ENCODE data around the gene CBX7. TPM values are rescaled to one million over a fixed set of nuclear protein-coding genes. Genes with fewer than 3 reads are reported as not detected.
A peak's percentile ranks its signal among the peaks of the same experiment; 100 is the strongest.

CBX7 gene
- total RNA-seq, 4 donors from 2014 or later: 38.1 to 126 (median 56.3) TPM

DNA sequence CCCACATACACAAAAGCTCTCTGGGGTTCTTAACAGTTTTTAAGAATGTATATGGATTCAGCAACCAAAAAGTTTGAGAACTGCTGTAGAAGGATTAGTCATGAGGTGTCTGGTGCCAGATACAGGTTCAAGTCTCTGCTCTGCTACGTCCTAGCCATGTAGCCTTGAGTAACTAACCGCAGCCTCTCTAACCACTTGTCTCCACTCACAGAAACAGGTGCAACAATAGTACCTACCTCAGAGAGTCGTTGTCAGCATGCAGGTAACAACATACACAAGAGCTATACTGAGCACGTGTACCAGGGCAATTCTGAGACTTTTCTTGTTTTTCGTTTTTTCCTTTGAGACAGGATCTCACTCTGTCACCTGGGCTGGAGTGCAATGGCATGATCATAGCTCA is 26.9 kb downstream of the CBX7 start:
- WGBS: 93% methylated on average over 5 of the region's 5 CpGs
- TF ChIP-seq POLR2AphosphoS5 (IDR thresholded peaks at IDR 0.05): no peak
- TF ChIP-seq POLR2A (IDR thresholded peaks at IDR 0.05): no peak
- TF ChIP-seq, protein P1, sequence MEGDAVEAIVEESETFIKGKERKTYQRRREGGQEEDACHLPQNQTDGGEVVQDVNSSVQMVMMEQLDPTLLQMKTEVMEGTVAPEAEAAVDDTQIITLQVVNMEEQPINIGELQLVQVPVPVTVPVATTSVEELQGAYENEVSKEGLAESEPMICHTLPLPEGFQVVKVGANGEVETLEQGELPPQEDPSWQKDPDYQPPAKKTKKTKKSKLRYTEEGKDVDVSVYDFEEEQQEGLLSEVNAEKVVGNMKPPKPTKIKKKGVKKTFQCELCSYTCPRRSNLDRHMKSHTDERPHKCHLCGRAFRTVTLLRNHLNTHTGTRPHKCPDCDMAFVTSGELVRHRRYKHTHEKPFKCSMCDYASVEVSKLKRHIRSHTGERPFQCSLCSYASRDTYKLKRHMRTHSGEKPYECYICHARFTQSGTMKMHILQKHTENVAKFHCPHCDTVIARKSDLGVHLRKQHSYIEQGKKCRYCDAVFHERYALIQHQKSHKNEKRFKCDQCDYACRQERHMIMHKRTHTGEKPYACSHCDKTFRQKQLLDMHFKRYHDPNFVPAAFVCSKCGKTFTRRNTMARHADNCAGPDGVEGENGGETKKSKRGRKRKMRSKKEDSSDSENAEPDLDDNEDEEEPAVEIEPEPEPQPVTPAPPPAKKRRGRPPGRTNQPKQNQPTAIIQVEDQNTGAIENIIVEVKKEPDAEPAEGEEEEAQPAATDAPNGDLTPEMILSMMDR (IDR thresholded peaks at IDR 0.05): no peak
- no peaks in the 10 kb centered on the region for H3K4me1 ChIP-seq

GRCh38 chr22:39123751-39124581 is 28.5 kb downstream of the CBX7 start:
- whole genome bisulfite sequencing: 37% methylated on average over 30 of the region's 33 CpGs
- TF ChIP-seq, protein P1 (IDR thresholded peaks at IDR 0.05): no peak
- TF ChIP-seq EP300 (IDR thresholded peaks at IDR 0.05) (no peak), POLR2AphosphoS5 (IDR thresholded peaks at IDR 0.05) (no peak)

More for the DNA sequence above, 26.9 kb downstream of the CBX7 start:
- no peaks in the 10 kb centered on the region for H3K27me3 ChIP-seq
- H3K27ac ChIP-seq: no peak overlapping the region
- DNase-seq (ENCODE audit: low spot score in 2 of 2): no peak
- H3K9me3 ChIP-seq: no peaks in the 10 kb centered on the region
- no peak overlapping the region for H3K4me3 ChIP-seq
- H3K36me3 ChIP-seq: peaks cover 8% of the 10 kb centered on the region

GRCh38 chr22:39122772-39123470 is 29.6 kb downstream of the CBX7 start:
- no peaks in the 10 kb centered on the region for H3K4me1 ChIP-seq
- H3K27me3 ChIP-seq: no peaks in the 10 kb centered on the region
- no peak overlapping the region for H3K27ac ChIP-seq
- TF ChIP-seq, protein P1 (IDR thresholded peaks at IDR 0.05): no peak
- TF ChIP-seq EP300 (IDR thresholded peaks at IDR 0.05) (no peak), POLR2AphosphoS5 (IDR thresholded peaks at IDR 0.05) (no peak), POLR2A (IDR thresholded peaks at IDR 0.05) (no peak)
- H3K9me3 ChIP-seq: no peaks in the 10 kb centered on the region
- no peak for DNase-seq (ENCODE audit: low spot score in 2 of 2)
- no peaks in the 10 kb centered on the region for H3K36me3 ChIP-seq
- 94% methylated on average over 17 of the region's 17 CpGs for WGBS
- H3K4me3 ChIP-seq: no peak overlapping the region

More at GRCh38 chr22:39123751-39124581, 28.5 kb downstream of the CBX7 start:
- Histone ChIP-seq H3K36me3 (no peaks in the 10 kb centered on the region), H3K27ac (no peak overlapping the region), H3K27me3 (no peaks in the 10 kb centered on the region), H3K4me3 (no peak overlapping the region), H3K4me1 (no peaks in the 10 kb centered on the region), H3K9me3 (no peaks in the 10 kb centered on the region)
- no peak for DNase-seq (ENCODE audit: low spot score in 2 of 2)

DNA sequence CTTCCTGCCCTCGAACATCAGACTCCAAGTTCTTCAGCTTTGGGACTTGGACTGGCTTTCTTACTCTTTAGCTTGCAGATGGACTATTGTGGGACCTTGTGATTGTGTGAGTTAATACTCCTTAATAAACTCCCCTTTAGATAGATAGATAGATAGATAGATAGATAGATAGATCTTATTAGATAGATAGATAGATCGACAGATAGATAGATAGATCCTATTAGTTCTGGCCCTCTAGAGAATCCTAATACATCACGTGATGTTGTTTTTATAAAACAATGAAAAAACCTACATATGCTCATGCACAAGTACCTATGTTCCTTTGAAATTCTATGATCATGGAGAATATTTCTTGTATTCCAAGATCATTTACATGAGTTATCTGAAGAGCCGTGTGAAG is 31.5 kb downstream of the CBX7 start:
- no peaks in the 10 kb centered on the region for H3K9me3 ChIP-seq
- 89% methylated on average over 4 of the region's 4 CpGs for WGBS
- TF ChIP-seq EP300 (IDR thresholded peaks at IDR 0.05): no peak

GRCh38 chr22:39117585-39118191 is 34.8 kb downstream of the CBX7 start:
- Histone ChIP-seq H3K4me1 (no peaks in the 10 kb centered on the region), H3K4me3 (no peak overlapping the region), H3K27me3 (peaks cover 3% of the 10 kb centered on the region), H3K9me3 (no peaks in the 10 kb centered on the region), H3K27ac (no peak overlapping the region), H3K36me3 (no peaks in the 10 kb centered on the region)
- TF ChIP-seq, protein P1 (IDR thresholded peaks at IDR 0.05): peak; percentile 20 to 27
- TF ChIP-seq POLR2AphosphoS5 (IDR thresholded peaks at IDR 0.05): no peak
- 55% methylated on average over 14 of the region's 14 CpGs for WGBS
- DNase-seq (ENCODE audit: low spot score in 2 of 2): no peak

More for the DNA sequence above, 31.5 kb downstream of the CBX7 start:
- Histone ChIP-seq H3K36me3 (no peaks in the 10 kb centered on the region), H3K4me1 (no peaks in the 10 kb centered on the region), H3K27me3 (no peaks in the 10 kb centered on the region), H3K27ac (no peak overlapping the region), H3K4me3 (no peak overlapping the region)
- no peak for DNase-seq (ENCODE audit: low spot score in 2 of 2)

All from suprapubic skin (tissue), 4 donors.